ENCODE measurements around the gene CCIN. TPM values are rescaled to one million over a fixed set of nuclear protein-coding genes. Genes with fewer than 3 reads are reported as not detected.
A peak's percentile ranks its signal among the peaks of the same experiment; 100 is the strongest.

CCIN gene
- polyA plus RNA-seq, 3 donors: 0.11 to 2.3 (median 0.35) TPM

DNA sequence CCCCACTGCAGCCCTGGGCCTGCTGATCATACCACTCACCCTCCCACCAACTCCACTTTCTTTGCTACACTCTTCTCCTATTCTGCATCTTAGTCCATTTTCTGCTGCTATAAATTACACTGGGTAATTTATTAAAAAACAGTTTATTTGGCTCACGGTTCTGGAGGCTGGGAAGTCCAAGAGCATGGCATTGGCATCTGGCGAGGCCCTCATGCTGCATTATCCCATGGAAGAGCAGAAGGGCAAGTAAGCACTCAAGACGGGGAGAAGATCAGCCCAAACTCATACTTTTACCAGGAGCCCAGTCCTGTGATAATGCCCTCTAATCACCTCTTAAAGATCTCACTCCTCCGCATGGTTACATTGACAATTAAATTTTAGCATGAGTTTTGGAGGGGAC lies 23.2 kb upstream of the CCIN start:
- H3K36me3 ChIP-seq (replicated peaks in 1 of 2; ENCODE audit: control insufficient read depth in 1 of 2, insufficient read depth in 2 of 2, low read length in 2 of 2): peaks cover 36 to 71% of the 10 kb centered on the region in 2 donors
- H3K4me3 Mint-ChIP-seq: peak overlapping the region in 1 of 2 donors; percentile 28
- no peaks in the 10 kb centered on the region for H3K27me3 ChIP-seq (ENCODE audit: control insufficient read depth in 2 of 2, insufficient read depth in 2 of 2, low read length in 2 of 2)
- no peak overlapping the region for H3K4me2 ChIP-seq (replicated peaks; ENCODE audit: extremely low read depth, low read length, poor library complexity, severe bottlenecking)
- 100% methylated on average over 1 of the region's 4 CpGs for WGBS (ENCODE audit: insufficient coverage)
- intact Hi-C loops (cut with micrococcal nuclease): no loop called here
- no peak for TF ChIP-seq CTCF (IDR thresholded peaks at IDR 0.05)
- no peak overlapping the region for H2AFZ ChIP-seq (ENCODE audit: insufficient read depth, low read depth, low read length, poor library complexity, severe bottlenecking)
- peaks cover 0 to 3% (median 0%) of the 10 kb centered on the region in 3 donors for H3K27me3 Mint-ChIP-seq (ENCODE audit: low read depth in 3 of 3)
- peaks cover 100% of the 10 kb centered on the region in 2 donors for H3K4me1 ChIP-seq (ENCODE audit: control insufficient read depth in 1 of 2, insufficient read depth in 2 of 2, low read length in 2 of 2)
- peaks cover 73 to 93% of the 10 kb centered on the region in 2 donors for H3K36me3 Mint-ChIP-seq
- H3K9me3 ChIP-seq (replicated peaks in 1 of 2; ENCODE audit: control insufficient read depth in 1 of 2, insufficient read depth in 1 of 2, low read length in 2 of 2): peaks cover 0 to 3% of the 10 kb centered on the region in 2 donors
- H3K9ac ChIP-seq (ENCODE audit: insufficient read depth, low read length, poor library complexity, severe bottlenecking): no peak overlapping the region
- peak overlapping the region in 1 of 3 experiments; percentile 48 for H3K4me3 ChIP-seq (replicated peaks in 1 of 3; ENCODE audit: low read depth in 2 of 3, low read length in 3 of 3)
- H3K79me2 ChIP-seq (ENCODE audit: insufficient read depth, low read length): peaks cover 82% of the 10 kb centered on the region
- H3K4me1 Mint-ChIP-seq: peaks cover 99% of the 10 kb centered on the region
- H3K9me3 Mint-ChIP-seq: peaks cover 0 to 3% (median 0%) of the 10 kb centered on the region in 7 donors
- peak overlapping the region in 5 of 7 donors; percentile 27 to 100 (median 98) for H3K27ac Mint-ChIP-seq
- H3K27ac ChIP-seq (ENCODE audit: low read depth in 1 of 2, low read length in 2 of 2): peak overlapping the region in 1 of 2 donors; percentile 99
- peaks cover 60% of the 10 kb centered on the region for H4K20me1 ChIP-seq (ENCODE audit: insufficient read depth, low read length)
- no peak for DNase-seq

GRCh38 chr9:36146651-36147050 lies 22.5 kb upstream of the CCIN start:
- Histone ChIP-seq H4K20me1 (ENCODE audit: insufficient read depth, low read length) (peaks cover 60% of the 10 kb centered on the region), H3K27ac (ENCODE audit: low read depth in 1 of 2, low read length in 2 of 2) (peak overlapping the region in 1 of 2 donors; percentile 99), H3K4me2 (replicated peaks; ENCODE audit: extremely low read depth, low read length, poor library complexity, severe bottlenecking) (no peak overlapping the region), H2AFZ (ENCODE audit: insufficient read depth, low read depth, low read length, poor library complexity, severe bottlenecking) (no peak overlapping the region), H3K9ac (ENCODE audit: insufficient read depth, low read length, poor library complexity, severe bottlenecking) (no peak overlapping the region), H3K36me3 (replicated peaks in 1 of 2; ENCODE audit: control insufficient read depth in 1 of 2, insufficient read depth in 2 of 2, low read length in 2 of 2) (peaks cover 36 to 71% of the 10 kb centered on the region in 2 donors), H3K79me2 (ENCODE audit: insufficient read depth, low read length) (peaks cover 75% of the 10 kb centered on the region), H3K9me3 (replicated peaks in 1 of 2; ENCODE audit: control insufficient read depth in 1 of 2, insufficient read depth in 1 of 2, low read length in 2 of 2) (peaks cover 0 to 3% of the 10 kb centered on the region in 2 donors), H3K4me3 (replicated peaks in 1 of 3; ENCODE audit: low read depth in 2 of 3, low read length in 3 of 3) (peak overlapping the region in 1 of 3 experiments; percentile 4), H3K27me3 (ENCODE audit: control insufficient read depth in 2 of 2, insufficient read depth in 2 of 2, low read length in 2 of 2) (no peaks in the 10 kb centered on the region), H3K4me1 (ENCODE audit: control insufficient read depth in 1 of 2, insufficient read depth in 2 of 2, low read length in 2 of 2) (peaks cover 100% of the 10 kb centered on the region in 2 donors)
- TF ChIP-seq CTCF (IDR thresholded peaks at IDR 0.05): no peak
- intact Hi-C loops (cut with micrococcal nuclease): no loop called here
- Mint-ChIP-seq H3K4me3 (no peak overlapping the region), H3K9me3 (peaks cover 0 to 3% (median 0%) of the 10 kb centered on the region in 7 donors), H3K27ac (peak overlapping the region in 5 of 7 donors; percentile 68 to 100 (median 90)), H3K27me3 (ENCODE audit: low read depth in 3 of 3) (peaks cover 0 to 3% (median 0%) of the 10 kb centered on the region in 3 donors), H3K4me1 (peaks cover 98% of the 10 kb centered on the region), H3K36me3 (peaks cover 74 to 91% of the 10 kb centered on the region in 2 donors)
- DNase-seq: no peak
- 95% methylated on average over 8 of the region's 10 CpGs for WGBS (ENCODE audit: insufficient coverage)

Data from CD14-positive monocyte (primary cell).